MCF 10A (cell line): Measurements from ENCODE around the gene EDEM1. TPM values are rescaled to one million over a fixed set of nuclear protein-coding genes. Genes with fewer than 3 reads are reported as not detected.

Source experiments
- BruUV-seq: library from RNA; stranded (reverse); fragments of 400-500 nt; replicated peaks from 2 replicates; lab custom pipeline; 2021; lab: Mats Ljungman, UMichigan
- CTCF ChIA-PET: fragments of 300-600 bp; sonication (Branson Sonifier 250); formaldehyde crosslinking; extraction: SDS; loops from one replicate; lab custom pipeline; 2021; ENCODE audit warnings: antibody characterized with exemption, inconsistent platforms; lab: Yijun Ruan, JAX
- POLR2A ChIA-PET: fragments of 300-600, 350-650 bp; sonication (Branson Sonifier 250); formaldehyde crosslinking; extraction: SDS; loops from one replicate; lab custom pipeline; 2020; ENCODE audit warnings: antibody characterized with exemption, inconsistent platforms; lab: Yijun Ruan, JAX
- DNase-seq: peaks from one replicate; pipeline ENCODE4 v3.0.0-alpha.2; 2018; ENCODE audit not compliant: unreplicated experiment
- H3K27ac Mint-ChIP-seq: one replicate; pipeline ENCODE4 v1.8.0; 2022; ENCODE audit warnings: mild to moderate bottlenecking, low read depth, mixed read lengths; ENCODE audit not compliant: unreplicated experiment
- H3K27me3 Mint-ChIP-seq: one replicate; pipeline ENCODE4 v1.8.0; 2022; ENCODE audit warnings: mixed read lengths; ENCODE audit not compliant: insufficient read depth, unreplicated experiment
- H3K36me3 Mint-ChIP-seq: one replicate; pipeline ENCODE4 v1.8.0; 2022; ENCODE audit warnings: mild to moderate bottlenecking, moderate library complexity, mixed read lengths; ENCODE audit not compliant: insufficient read depth, unreplicated experiment
- H3K4me1 Mint-ChIP-seq: one replicate; pipeline ENCODE4 v1.8.0; 2022; ENCODE audit warnings: mixed read lengths; ENCODE audit not compliant: insufficient read depth, unreplicated experiment
- H3K4me3 Mint-ChIP-seq: one replicate; pipeline ENCODE4 v1.8.0; 2022; ENCODE audit warnings: mild to moderate bottlenecking, moderate library complexity, mixed read lengths; ENCODE audit not compliant: unreplicated experiment
- H3K9me3 Mint-ChIP-seq: one replicate; pipeline ENCODE4 v1.8.0; 2022; ENCODE audit warnings: mixed read lengths; ENCODE audit not compliant: unreplicated experiment
- CTCF ChIP-seq: fragments of 200-600 bp; IDR thresholded peaks from one replicate; pipeline ENCODE4 v1.8.0; 2022; ENCODE audit warnings: antibody characterized with exemption, mild to moderate bottlenecking; ENCODE audit not compliant: unreplicated experiment
- intact Hi-C: fragments of 100-400 bp; cut with micrococcal nuclease; formaldehyde crosslinking; loops from 2 replicates; pipeline ENCODE4 v1.14.1; 2022
- total RNA-seq: library from RNA; stranded (reverse); gene quantifications from 2 replicates; pipeline ENCODE4 v1.2.3, GENCODE V29; 2022

The EDEM1 gene
- total RNA-seq, 1 experiment from 2014 or later = 114 TPM

GRCh38 chr3:5195605-5196004 is 8.1 kb downstream of the EDEM1 start:
- TF ChIP-seq CTCF = no peak
- ChIA-PET CTCF (interaction anchor here (0.7 to 7.9 kb wide), 7 partner anchors 9 to 1511 kb away, joined by 3 to 80 read pairs (median 4); partner anchors contain the start of gene ARL8B), POLR2A (interaction anchor here (0.6 to 8.1 kb wide), 13 partner anchors 10 to 123 kb away, joined by 3 to 190 read pairs (median 7); partner anchors contain the start of genes ARL8B and EDEM1)
- no TSS peak for BruUV-seq
- intact Hi-C loops = loop anchor here (2.0 kb wide), 1 partner anchor 73 kb away; the partner anchor contains the start of gene ARL8B
- Mint-ChIP-seq H3K27ac (peak overlapping the region; percentile 95), H3K4me1 (peaks cover 73% of the 10 kb centered on the region), H3K4me3 (peak overlapping the region; percentile 52), H3K27me3 (no peaks in the 10 kb centered on the region), H3K9me3 (no peaks in the 10 kb centered on the region), H3K36me3 (peaks cover 56% of the 10 kb centered on the region)
- DNase-seq = peak; percentile 62

- TF ChIP-seq CTCF = no peak
- Mint-ChIP-seq H3K27me3 (no peaks in the 10 kb centered on the region), H3K4me1 (peaks cover 65% of the 10 kb centered on the region), H3K4me3 (peak overlapping the region; percentile 73), H3K27ac (peak overlapping the region; percentile 95), H3K36me3 (peaks cover 59% of the 10 kb centered on the region), H3K9me3 (no peaks in the 10 kb centered on the region)
- peak; percentile 64 for DNase-seq
- CTCF ChIA-PET = interaction anchor here (0.6 to 7.9 kb wide), 12 partner anchors 8 to 563 kb away, joined by 3 to 80 read pairs (median 6); partner anchors contain the start of gene ARL8B
- POLR2A ChIA-PET = interaction anchor here (0.6 to 8.1 kb wide), 22 partner anchors 9 to 485 kb away, joined by 3 to 190 read pairs (median 4); partner anchors contain the start of genes ARL8B and EDEM1
- intact Hi-C loops = loop anchor here (2.0 kb wide), 1 partner anchor 74 kb away; the partner anchor contains the start of gene ARL8B
- BruUV-seq = no TSS peak
Observed at GRCh38 chr3:5197022-5197421, 9.5 kb downstream of the EDEM1 start.

GRCh38 chr3:5197470-5198312 is 10.2 kb downstream of the EDEM1 start:
- no peak for TF ChIP-seq CTCF
- no peaks in the 10 kb centered on the region for H3K27me3 Mint-ChIP-seq
- BruUV-seq = no TSS peak
- peak overlapping the region; percentile 73 for H3K4me3 Mint-ChIP-seq
- no peaks in the 10 kb centered on the region for H3K9me3 Mint-ChIP-seq
- intact Hi-C loops = loop anchor here (2.0 kb wide), 1 partner anchor 75 kb away; the partner anchor contains the start of gene ARL8B
- peak; percentile 60 for DNase-seq
- ChIA-PET CTCF (interaction anchor here (0.6 to 7.9 kb wide), 10 partner anchors 9 to 564 kb away, joined by 3 to 80 read pairs (median 8); partner anchors contain the start of gene ARL8B), POLR2A (interaction anchor here (0.7 to 8.1 kb wide), 17 partner anchors 8 to 486 kb away, joined by 3 to 190 read pairs (median 4); partner anchors contain the start of genes ARL8B and EDEM1)
- H3K4me1 Mint-ChIP-seq = peaks cover 64% of the 10 kb centered on the region
- peak overlapping the region; percentile 95 for H3K27ac Mint-ChIP-seq
- H3K36me3 Mint-ChIP-seq = peaks cover 66% of the 10 kb centered on the region

GRCh38 chr3:5198313-5198677 is 10.8 kb downstream of the EDEM1 start:
- intact Hi-C loops = no loop called here
- CTCF ChIA-PET = interaction anchor here (2.5 to 7.9 kb wide), 4 partner anchors 10 to 486 kb away, joined by 11 to 80 read pairs (median 14); partner anchors contain the start of gene ARL8B
- no peaks in the 10 kb centered on the region for H3K27me3 Mint-ChIP-seq
- no peak overlapping the region for H3K4me3 Mint-ChIP-seq
- H3K36me3 Mint-ChIP-seq = peaks cover 72% of the 10 kb centered on the region
- H3K9me3 Mint-ChIP-seq = no peaks in the 10 kb centered on the region
- no peak for DNase-seq
- H3K4me1 Mint-ChIP-seq = peaks cover 59% of the 10 kb centered on the region
- POLR2A ChIA-PET = interaction anchor here (1.1 to 8.1 kb wide), 5 partner anchors 12 to 486 kb away, joined by 3 to 190 read pairs (median 4); partner anchors contain the start of genes ARL8B and EDEM1
- BruUV-seq = no TSS peak
- no peak for TF ChIP-seq CTCF
- peak overlapping the region; percentile 95 for H3K27ac Mint-ChIP-seq
